GM10248 (cell line): ENCODE results near the gene CD109.

Experiments
- CTCF ChIA-PET: fragments of 300-600 bp; sonication (Branson Sonifier 250); formaldehyde crosslinking; extraction: SDS; loops from one replicate; lab custom pipeline; 2021; ENCODE audit warnings: antibody characterized with exemption; lab: Yijun Ruan, JAX
- POLR2A ChIA-PET: fragments of 350-650 bp; sonication (Branson Sonifier 250); formaldehyde crosslinking; extraction: SDS; loops from one replicate; lab custom pipeline; 2020; ENCODE audit warnings: antibody characterized with exemption; lab: Yijun Ruan, JAX
- DNase-seq: peaks from one replicate; pipeline ENCODE4 v3.0.0; 2012; ENCODE audit errors: extremely low spot score
- TF ChIP-seq, protein P1 (sequence below): IDR thresholded peaks from 2 replicates; pipeline ENCODE4 v1.5.1; 2012; ENCODE audit warnings: mild to moderate bottlenecking, low read depth; ENCODE audit errors: extremely low read depth, missing control alignments, control extremely low read depth

The CD109 gene

DNA sequence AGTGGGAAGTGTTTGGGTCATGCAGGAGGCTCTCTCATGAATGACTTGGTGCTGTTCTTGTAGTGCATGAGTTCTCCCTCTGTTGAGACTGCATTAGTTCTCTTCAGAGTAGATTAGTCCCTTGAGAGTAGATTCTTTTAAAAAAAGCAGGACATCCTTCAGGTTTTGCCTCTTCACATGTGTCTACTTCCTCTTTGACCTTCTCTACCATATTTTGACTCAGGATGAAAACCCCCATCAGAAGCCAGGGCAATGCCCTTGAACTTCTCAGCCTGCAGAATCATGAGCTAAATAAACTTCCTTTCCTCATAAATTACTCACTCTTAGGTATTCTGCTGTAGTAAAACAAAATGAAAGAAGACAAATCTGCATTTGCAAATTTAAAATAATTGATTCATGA is 170.3 kb downstream of the CD109 start:
- CTCF ChIA-PET = no interaction called here

DNA sequence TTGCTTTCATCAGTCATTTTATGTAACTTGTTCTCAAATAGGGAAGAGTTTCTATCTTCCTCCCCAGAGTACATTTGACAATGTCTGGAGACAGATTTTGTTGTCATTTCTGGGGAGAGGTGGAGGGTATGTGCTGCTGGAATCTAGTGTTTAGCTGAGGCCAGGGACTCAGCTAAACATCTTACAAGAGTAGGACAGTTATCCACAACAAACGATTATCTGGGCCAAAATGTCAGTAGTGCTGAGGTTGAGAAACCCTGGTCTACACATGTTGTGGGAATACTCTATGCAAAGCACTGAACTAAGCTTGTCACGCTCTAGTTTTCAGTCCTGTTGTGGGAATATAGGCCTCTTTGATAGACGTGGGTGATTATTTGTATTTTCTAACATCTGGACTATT is 171.4 kb downstream of the CD109 start:
- ChIA-PET POLR2A (no interaction called here), CTCF (interaction anchor here (1.1 to 1.4 kb wide), 3 partner anchors 11 to 1343 kb away, joined by 3 to 5 read pairs (median 4); no protein-coding TSS in a partner anchor)
- TF ChIP-seq, protein P1, sequence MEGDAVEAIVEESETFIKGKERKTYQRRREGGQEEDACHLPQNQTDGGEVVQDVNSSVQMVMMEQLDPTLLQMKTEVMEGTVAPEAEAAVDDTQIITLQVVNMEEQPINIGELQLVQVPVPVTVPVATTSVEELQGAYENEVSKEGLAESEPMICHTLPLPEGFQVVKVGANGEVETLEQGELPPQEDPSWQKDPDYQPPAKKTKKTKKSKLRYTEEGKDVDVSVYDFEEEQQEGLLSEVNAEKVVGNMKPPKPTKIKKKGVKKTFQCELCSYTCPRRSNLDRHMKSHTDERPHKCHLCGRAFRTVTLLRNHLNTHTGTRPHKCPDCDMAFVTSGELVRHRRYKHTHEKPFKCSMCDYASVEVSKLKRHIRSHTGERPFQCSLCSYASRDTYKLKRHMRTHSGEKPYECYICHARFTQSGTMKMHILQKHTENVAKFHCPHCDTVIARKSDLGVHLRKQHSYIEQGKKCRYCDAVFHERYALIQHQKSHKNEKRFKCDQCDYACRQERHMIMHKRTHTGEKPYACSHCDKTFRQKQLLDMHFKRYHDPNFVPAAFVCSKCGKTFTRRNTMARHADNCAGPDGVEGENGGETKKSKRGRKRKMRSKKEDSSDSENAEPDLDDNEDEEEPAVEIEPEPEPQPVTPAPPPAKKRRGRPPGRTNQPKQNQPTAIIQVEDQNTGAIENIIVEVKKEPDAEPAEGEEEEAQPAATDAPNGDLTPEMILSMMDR = no peak
- no peak for DNase-seq

More for the DNA sequence above, 170.3 kb downstream of the CD109 start:
- DNase-seq = no peak
- TF ChIP-seq, protein P1 = no peak
- POLR2A ChIA-PET = no interaction called here

DNA sequence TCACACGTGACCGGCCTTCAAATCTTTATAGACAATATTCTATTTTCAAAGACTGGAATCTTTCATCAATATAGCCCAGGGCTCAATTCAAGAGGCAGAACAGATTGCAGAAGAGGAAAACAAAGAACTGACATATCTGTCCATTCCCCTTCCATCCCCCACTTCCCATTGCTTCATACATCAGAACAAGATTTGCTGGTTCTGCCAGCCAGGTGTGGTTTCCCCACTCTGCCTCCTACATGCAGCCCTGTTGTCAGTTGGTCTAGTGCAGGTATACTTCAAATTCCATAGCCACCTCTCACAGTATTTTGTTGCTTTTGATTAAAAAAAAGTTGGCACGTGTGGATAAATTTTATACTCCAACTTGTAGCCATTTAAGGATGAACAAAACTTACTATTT is 174.9 kb downstream of the CD109 start:
- TF ChIP-seq, protein P1 = no peak
- POLR2A ChIA-PET = no interaction called here
- CTCF ChIA-PET = interaction anchor here (1.2 kb wide), 1 partner anchor 15 kb away, joined by 5 read pairs; no protein-coding TSS in a partner anchor
- no peak for DNase-seq

DNA sequence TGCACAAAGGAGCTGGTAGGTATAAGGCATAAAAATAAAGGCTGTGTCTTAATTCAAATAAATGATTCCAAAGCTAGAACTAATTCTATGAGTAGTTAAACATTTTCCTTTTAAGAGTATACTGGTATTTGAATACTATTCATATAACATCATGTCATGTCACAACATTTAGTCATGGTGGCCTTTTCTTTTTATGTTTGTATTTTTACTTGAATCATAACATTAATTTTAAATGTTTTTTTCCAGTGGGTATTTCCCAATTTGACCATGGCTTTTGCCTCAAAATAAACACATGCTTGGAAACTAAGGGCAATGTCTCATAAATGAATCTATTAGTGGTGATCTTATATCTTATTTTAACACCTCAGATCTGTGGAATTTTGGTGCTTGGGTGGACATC is 177.1 kb downstream of the CD109 start:
- POLR2A ChIA-PET = no interaction called here
- CTCF ChIA-PET = no interaction called here
- no peak for DNase-seq
- TF ChIP-seq, protein P1 = no peak
